ENCODE measurements around the gene CATSPERB. TPM values are rescaled to one million over a fixed set of nuclear protein-coding genes. Genes with fewer than 3 reads are reported as not detected.

Gene CATSPERB
- total and polyA plus RNA-seq, 8 donors, result 0.31 to 56.5 (median 3.5) TPM

GRCh38 chr14:91727121-91727520 lies 4.8 kb downstream of the CATSPERB start:
- H3K4me1 ChIP-seq, result peaks cover 0 to 4% (median 0%) of the 10 kb centered on the region in 4 donors
- no peak overlapping the region for H3K4me3 ChIP-seq
- H3K9me3 ChIP-seq, result no peaks in the 10 kb centered on the region
- 76 to 81% (median 80%) methylated on average over 2 of the region's 2 CpGs for WGBS, 5 donors
- H3K36me3 ChIP-seq, result no peaks in the 10 kb centered on the region
- intact Hi-C loops (cut with DNase I; ENCODE audit: low total_unique reads), result no loop called here
- H3K27ac ChIP-seq, result no peak overlapping the region
- no peak for DNase-seq
- no peaks in the 10 kb centered on the region for H3K27me3 ChIP-seq
- no peak for TF ChIP-seq POLR2AphosphoS5 (IDR thresholded peaks at IDR 0.05)
- TF ChIP-seq POLR2A (IDR thresholded peaks at IDR 0.05), result no peak
- no peak for TF ChIP-seq CTCF (IDR thresholded peaks at IDR 0.05)
- TF ChIP-seq EP300 (IDR thresholded peaks at IDR 0.05), result no peak

DNA sequence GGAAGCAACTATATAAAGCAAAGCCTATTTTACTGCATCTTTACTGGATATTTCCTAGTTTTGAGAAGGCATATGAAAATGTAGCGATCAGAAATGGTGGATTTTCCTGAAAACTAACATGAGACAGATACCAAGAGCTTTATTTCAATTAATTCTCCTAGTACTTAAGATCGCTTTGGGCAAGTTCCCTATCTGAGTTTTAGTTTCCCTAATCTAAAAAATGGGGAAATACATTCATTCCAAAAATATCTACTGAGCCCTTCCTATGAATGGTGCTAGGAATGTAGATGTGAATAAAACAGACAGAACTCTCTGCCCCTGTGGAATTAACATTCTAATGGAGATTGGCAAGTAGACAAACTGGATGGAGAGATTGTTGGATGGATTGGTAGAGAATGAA lies 8.4 kb downstream of the CATSPERB start:
- no peak for DNase-seq
- Histone ChIP-seq H3K27ac (no peak overlapping the region), H3K27me3 (no peaks in the 10 kb centered on the region), H3K4me1 (no peaks in the 10 kb centered on the region), H3K9me3 (no peaks in the 10 kb centered on the region), H3K36me3 (no peaks in the 10 kb centered on the region), H3K4me3 (no peak overlapping the region)
- 85 to 94% (median 93%) methylated on average over 2 of the region's 2 CpGs for WGBS, 5 donors
- TF ChIP-seq POLR2AphosphoS5 (IDR thresholded peaks at IDR 0.05), result no peak
- no peak for TF ChIP-seq EP300 (IDR thresholded peaks at IDR 0.05)
- TF ChIP-seq CTCF (IDR thresholded peaks at IDR 0.05), result no peak
- no peak for TF ChIP-seq POLR2A (IDR thresholded peaks at IDR 0.05)
- intact Hi-C loops (cut with DNase I; ENCODE audit: low total_unique reads), result no loop called here

- intact Hi-C loops (cut with DNase I; ENCODE audit: low total_unique reads), result no loop called here
- no peaks in the 10 kb centered on the region for H3K4me1 ChIP-seq
- H3K27me3 ChIP-seq, result no peaks in the 10 kb centered on the region
- no peak overlapping the region for H3K4me3 ChIP-seq
- H3K27ac ChIP-seq, result no peak overlapping the region
- no peak for DNase-seq
- H3K36me3 ChIP-seq, result no peaks in the 10 kb centered on the region
- TF ChIP-seq CTCF (IDR thresholded peaks at IDR 0.05), result no peak
- no peak for TF ChIP-seq POLR2AphosphoS5 (IDR thresholded peaks at IDR 0.05)
- no peak for TF ChIP-seq POLR2A (IDR thresholded peaks at IDR 0.05)
- TF ChIP-seq EP300 (IDR thresholded peaks at IDR 0.05), result no peak
- H3K9me3 ChIP-seq, result no peaks in the 10 kb centered on the region
Measured at GRCh38 chr14:91722386-91722785, 9.5 kb downstream of the CATSPERB start.

DNA sequence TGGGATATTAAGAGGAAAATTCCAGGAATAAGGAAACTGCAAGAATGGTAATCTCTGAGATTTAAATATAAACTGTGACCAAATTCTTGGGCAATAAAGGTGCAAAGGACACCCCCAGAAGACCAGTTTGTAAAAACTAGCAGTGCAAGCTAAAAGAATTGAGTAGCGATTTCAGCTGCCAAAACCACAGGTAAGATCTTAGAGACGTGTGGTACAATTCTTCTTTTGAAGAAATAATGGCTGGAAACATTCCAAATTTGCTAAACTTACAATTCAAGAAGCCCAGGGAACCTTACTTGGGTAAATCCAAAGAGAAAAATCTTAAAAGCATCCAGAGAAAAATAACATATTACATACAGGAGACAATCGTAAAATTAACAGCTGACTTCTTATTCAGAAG lies 12.0 kb downstream of the CATSPERB start:
- no peak for TF ChIP-seq CTCF (IDR thresholded peaks at IDR 0.05)
- no peak for TF ChIP-seq POLR2A (IDR thresholded peaks at IDR 0.05)
- no peak for TF ChIP-seq EP300 (IDR thresholded peaks at IDR 0.05)
- TF ChIP-seq POLR2AphosphoS5 (IDR thresholded peaks at IDR 0.05), result no peak
- H3K4me1 ChIP-seq, result no peaks in the 10 kb centered on the region
- no peak for DNase-seq
- 51 to 68% (median 58%) methylated on average over 3 of the region's 3 CpGs for WGBS, 5 donors
- H3K27ac ChIP-seq, result no peak overlapping the region
- no peaks in the 10 kb centered on the region for H3K9me3 ChIP-seq
- no peaks in the 10 kb centered on the region for H3K27me3 ChIP-seq
- H3K4me3 ChIP-seq, result no peak overlapping the region
- intact Hi-C loops (cut with DNase I; ENCODE audit: low total_unique reads), result no loop called here
- H3K36me3 ChIP-seq, result no peaks in the 10 kb centered on the region

All from stomach (tissue), 9 donors.